Activated T-helper 2 cell treated with anti-CD3 and anti-CD28 coated beads, Interferon-gamma antibody, Interleukin-2, Interleukin-4, amounts not matched to agents 10 μg/mL and 5 μg/mL and 100 μg/mL, durations not matched to agents 14 hours and 24 hours and 36 hours (primary cell): ENCODE data around the gene ADAMTS6. TPM values are rescaled to one million over a fixed set of nuclear protein-coding genes. Genes with fewer than 3 reads are reported as not detected.
"Not testable (repeated sequence)": the region's sequence is repeated elsewhere in the genome, so short reads cannot be mapped to it uniquely, and the experiment has no call there.

ENCODE experiments used
- DNase-seq: peaks from one replicate; pipeline ENCODE4 v3.0.0; 2021; ENCODE audit warnings: low spot score
- H3K27ac Mint-ChIP-seq: one replicate; pipeline ENCODE4 v1.8.0; 2021; ENCODE audit warnings: mixed read lengths
- H3K27me3 Mint-ChIP-seq: one replicate; pipeline ENCODE4 v1.8.0; 2021; ENCODE audit warnings: low read depth, mixed read lengths
- H3K36me3 Mint-ChIP-seq: one replicate; pipeline ENCODE4 v1.8.0; 2021; ENCODE audit warnings: low read depth, mixed read lengths
- H3K4me1 Mint-ChIP-seq: one replicate; pipeline ENCODE4 v1.8.0; 2021; ENCODE audit warnings: low read depth, mixed read lengths
- H3K4me3 Mint-ChIP-seq: one replicate; pipeline ENCODE4 v1.8.0; 2021; ENCODE audit warnings: low read depth, mild to moderate bottlenecking, moderate library complexity, mixed read lengths
- H3K9me3 Mint-ChIP-seq: one replicate; pipeline ENCODE4 v1.8.0; 2021; ENCODE audit warnings: mixed read lengths
- intact Hi-C: fragments of 100-400 bp; cut with micrococcal nuclease; formaldehyde crosslinking; loops from one replicate; pipeline ENCODE4 v1.15.1; 2023
- total RNA-seq: library from RNA; stranded (reverse); gene quantifications from 2 replicates; pipeline ENCODE4 v1.2.3, GENCODE V29; 2022

ADAMTS6 gene
- total RNA-seq, 1 donor from 2014 or later, result 1.4 TPM

GRCh38 chr5:65391591-65391990 is 90.1 kb downstream of the ADAMTS6 start:
- intact Hi-C loops, result no loop called here
- Mint-ChIP-seq H3K4me3 (no peak overlapping the region), H3K27ac (no peak overlapping the region), H3K36me3 (no peaks in the 10 kb centered on the region), H3K9me3 (no peaks in the 10 kb centered on the region), H3K4me1 (no peaks in the 10 kb centered on the region), H3K27me3 (no peaks in the 10 kb centered on the region)
- no peak for DNase-seq

DNA sequence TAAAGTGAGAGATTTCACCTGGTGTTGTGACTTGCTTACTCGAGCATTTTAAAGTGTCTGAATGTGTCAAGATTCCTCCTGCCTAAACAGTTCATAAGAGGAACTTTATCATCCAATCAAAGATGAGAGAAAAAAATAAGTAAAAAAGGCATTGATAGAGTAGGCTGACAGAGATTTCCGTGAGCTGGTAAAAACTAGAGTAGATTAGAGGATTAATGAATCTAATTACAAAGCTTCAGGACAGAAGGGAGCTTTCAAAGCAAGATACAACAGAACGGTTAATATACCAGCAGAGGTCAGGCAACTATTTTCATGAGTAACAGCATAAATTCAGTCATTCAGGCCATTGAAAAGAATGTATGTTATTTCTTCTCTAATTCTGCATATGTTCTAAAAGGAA is 91.5 kb downstream of the ADAMTS6 start:
- no peak for DNase-seq
- H3K4me1 Mint-ChIP-seq, result no peaks in the 10 kb centered on the region
- no peak overlapping the region for H3K27ac Mint-ChIP-seq
- no peaks in the 10 kb centered on the region for H3K9me3 Mint-ChIP-seq
- H3K36me3 Mint-ChIP-seq, result no peaks in the 10 kb centered on the region
- intact Hi-C loops, result no loop called here
- no peaks in the 10 kb centered on the region for H3K27me3 Mint-ChIP-seq
- H3K4me3 Mint-ChIP-seq, result no peak overlapping the region

DNA sequence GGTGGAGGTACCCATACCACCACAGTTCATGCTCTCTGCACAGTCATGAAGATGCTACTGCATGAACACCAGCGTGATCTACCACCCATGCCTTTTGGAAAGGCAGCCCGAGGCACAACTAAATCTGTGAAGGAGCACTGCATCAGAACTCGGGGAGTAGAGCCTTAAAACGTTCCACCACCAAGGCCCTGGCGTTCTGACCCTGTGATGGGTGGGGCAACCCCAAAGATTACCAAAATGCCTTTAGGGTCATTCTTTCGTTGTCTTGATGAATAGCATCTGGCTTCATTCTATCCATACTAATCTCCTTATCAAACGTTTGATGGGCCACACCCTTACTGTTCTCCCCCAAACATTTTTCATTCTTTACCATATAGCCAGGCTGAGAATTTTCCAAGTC is 97.9 kb downstream of the ADAMTS6 start:
- no peaks in the 10 kb centered on the region for H3K4me1 Mint-ChIP-seq
- H3K4me3 Mint-ChIP-seq, result no peak overlapping the region
- intact Hi-C loops, result no loop called here
- H3K36me3 Mint-ChIP-seq, result no peaks in the 10 kb centered on the region
- H3K27me3 Mint-ChIP-seq, result no peaks in the 10 kb centered on the region
- H3K27ac Mint-ChIP-seq, result no peak overlapping the region
- no peak for DNase-seq
- H3K9me3 Mint-ChIP-seq, result no peaks in the 10 kb centered on the region

DNA sequence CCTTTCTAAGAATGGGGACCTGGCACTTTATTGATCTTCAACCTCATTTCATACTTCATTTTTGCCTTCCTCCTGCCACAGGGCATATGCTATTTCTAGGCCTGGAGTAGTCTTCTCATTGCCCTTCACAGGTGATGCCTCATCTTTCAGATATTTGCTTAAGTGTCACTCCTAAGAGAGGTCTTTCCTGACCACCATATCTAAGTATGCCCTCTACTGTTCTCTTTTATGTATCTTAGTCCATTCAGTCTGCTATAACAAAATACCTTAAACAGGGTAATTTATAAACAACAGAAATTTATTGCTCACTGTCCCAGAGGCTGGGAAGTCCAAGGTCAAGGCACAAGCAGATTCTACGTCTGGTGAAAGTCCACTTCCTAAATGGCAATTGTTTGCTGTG is 99.1 kb downstream of the ADAMTS6 start:
- Mint-ChIP-seq H3K9me3 (no peaks in the 10 kb centered on the region), H3K36me3 (no peaks in the 10 kb centered on the region), H3K4me1 (no peaks in the 10 kb centered on the region), H3K4me3 (no peak overlapping the region), H3K27ac (no peak overlapping the region), H3K27me3 (no peaks in the 10 kb centered on the region)
- DNase-seq, result no peak
- intact Hi-C loops, result no loop called here

DNA sequence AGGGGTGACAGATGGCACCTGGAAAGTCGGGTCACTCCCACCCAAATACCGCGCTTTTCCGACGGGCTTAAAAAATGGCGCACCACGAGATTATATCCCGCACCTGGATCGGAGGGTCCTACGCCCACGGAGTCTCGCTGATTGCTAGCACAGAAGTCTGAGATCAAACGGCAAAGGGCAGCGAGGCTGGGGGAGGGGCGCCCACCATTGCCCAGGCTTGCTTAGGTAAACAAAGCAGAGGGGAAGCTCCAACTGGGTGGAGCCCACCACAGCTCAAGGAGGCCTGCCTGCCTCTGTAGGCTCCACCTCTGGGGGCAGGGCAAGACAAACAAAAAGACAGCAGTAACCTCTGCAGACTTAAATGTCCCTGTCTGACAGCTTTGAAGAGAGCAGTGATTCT is 111.2 kb downstream of the ADAMTS6 start:
- H3K4me3 Mint-ChIP-seq, H3K27ac Mint-ChIP-seq, H3K36me3 Mint-ChIP-seq, intact Hi-C loops, DNase-seq, H3K4me1 Mint-ChIP-seq, H3K9me3 Mint-ChIP-seq, H3K27me3 Mint-ChIP-seq: not testable (repeated sequence)

- no peak overlapping the region for H3K4me3 Mint-ChIP-seq
- no peaks in the 10 kb centered on the region for H3K36me3 Mint-ChIP-seq
- DNase-seq, result no peak
- no peaks in the 10 kb centered on the region for H3K27me3 Mint-ChIP-seq
- H3K9me3 Mint-ChIP-seq, result no peaks in the 10 kb centered on the region
- no peaks in the 10 kb centered on the region for H3K4me1 Mint-ChIP-seq
- H3K27ac Mint-ChIP-seq, result no peak overlapping the region
- intact Hi-C loops, result no loop called here
Measured at GRCh38 chr5:65366655-65367054, 115.1 kb downstream of the ADAMTS6 start.

- Mint-ChIP-seq H3K36me3 (no peaks in the 10 kb centered on the region), H3K9me3 (no peaks in the 10 kb centered on the region), H3K27me3 (no peaks in the 10 kb centered on the region), H3K4me3 (no peak overlapping the region), H3K4me1 (no peaks in the 10 kb centered on the region), H3K27ac (no peak overlapping the region)
- intact Hi-C loops, result no loop called here
- no peak for DNase-seq
Measured at GRCh38 chr5:65364907-65365306, 116.8 kb downstream of the ADAMTS6 start.

DNA sequence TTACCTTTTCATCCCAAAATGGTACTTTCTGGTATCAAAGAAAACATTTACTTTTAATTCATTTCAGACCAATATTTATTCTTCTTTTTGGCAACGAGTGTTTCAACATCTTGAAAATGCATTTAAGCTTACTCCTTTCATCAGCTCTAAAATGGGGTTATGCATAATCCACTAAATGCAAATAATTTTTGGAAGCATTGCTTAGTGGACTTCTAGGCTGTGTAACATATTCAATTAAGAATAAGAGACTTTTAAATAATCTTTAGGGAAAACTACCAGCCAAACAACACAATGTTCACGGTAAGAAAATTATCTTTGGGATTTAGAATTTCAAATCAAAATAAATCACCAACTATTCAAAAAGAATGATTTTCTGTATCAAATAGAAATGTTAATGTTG is 118.2 kb downstream of the ADAMTS6 start:
- Mint-ChIP-seq H3K4me1 (no peaks in the 10 kb centered on the region), H3K9me3 (no peaks in the 10 kb centered on the region), H3K4me3 (no peak overlapping the region), H3K36me3 (no peaks in the 10 kb centered on the region), H3K27me3 (no peaks in the 10 kb centered on the region), H3K27ac (no peak overlapping the region)
- intact Hi-C loops, result no loop called here
- DNase-seq, result no peak

DNA sequence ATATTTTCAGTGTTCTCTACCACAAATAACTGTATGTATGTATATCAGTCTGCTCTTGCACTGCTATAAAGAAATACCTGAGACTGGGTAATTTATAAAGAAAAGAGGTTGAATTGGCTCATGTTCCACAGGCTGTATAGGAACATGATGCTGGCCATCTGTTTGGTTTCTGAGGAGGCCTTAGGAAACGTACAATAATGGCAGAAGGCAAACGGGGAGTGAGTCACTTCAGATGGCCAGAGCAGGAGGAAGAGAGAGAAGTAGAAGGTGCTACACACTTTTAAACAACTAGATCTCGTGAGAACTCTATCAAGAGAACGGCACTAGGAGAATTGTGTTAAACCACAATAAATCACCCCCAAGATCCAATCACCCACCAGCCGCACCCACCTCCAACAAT is 121.7 kb downstream of the ADAMTS6 start:
- no peak overlapping the region for H3K4me3 Mint-ChIP-seq
- intact Hi-C loops, result no loop called here
- H3K27me3 Mint-ChIP-seq, result peaks cover 6% of the 10 kb centered on the region
- H3K4me1 Mint-ChIP-seq, result no peaks in the 10 kb centered on the region
- H3K9me3 Mint-ChIP-seq, result no peaks in the 10 kb centered on the region
- DNase-seq, result no peak
- no peak overlapping the region for H3K27ac Mint-ChIP-seq
- H3K36me3 Mint-ChIP-seq, result no peaks in the 10 kb centered on the region

GRCh38 chr5:65359569-65359968 is 122.2 kb downstream of the ADAMTS6 start:
- no peak overlapping the region for H3K27ac Mint-ChIP-seq
- H3K36me3 Mint-ChIP-seq, result no peaks in the 10 kb centered on the region
- H3K4me3 Mint-ChIP-seq, result no peak overlapping the region
- intact Hi-C loops, result no loop called here
- no peaks in the 10 kb centered on the region for H3K4me1 Mint-ChIP-seq
- no peaks in the 10 kb centered on the region for H3K9me3 Mint-ChIP-seq
- DNase-seq, result no peak
- H3K27me3 Mint-ChIP-seq, result peaks cover 6% of the 10 kb centered on the region

DNA sequence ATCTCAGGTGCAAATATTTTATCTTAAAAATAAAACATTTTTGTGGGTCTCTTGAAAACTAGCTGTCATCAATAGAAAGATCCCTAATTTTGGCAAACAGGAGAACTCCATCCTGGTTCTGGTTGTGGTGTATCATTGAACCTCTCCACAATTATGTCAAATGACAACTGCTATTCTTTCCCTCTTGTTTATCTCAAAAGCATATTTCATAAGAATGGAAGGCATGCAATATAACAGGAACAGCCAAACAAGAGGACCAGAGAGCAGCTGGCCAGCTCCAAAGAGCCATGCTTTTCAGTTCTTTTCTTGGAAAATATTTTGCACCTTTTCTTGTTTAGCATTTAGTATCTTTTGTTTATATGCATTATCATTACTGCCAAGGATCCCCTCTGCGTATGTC is 125.4 kb downstream of the ADAMTS6 start:
- H3K27ac Mint-ChIP-seq, result no peak overlapping the region
- intact Hi-C loops, result no loop called here
- no peak for DNase-seq
- H3K36me3 Mint-ChIP-seq, result no peaks in the 10 kb centered on the region
- no peaks in the 10 kb centered on the region for H3K9me3 Mint-ChIP-seq
- H3K4me1 Mint-ChIP-seq, result no peaks in the 10 kb centered on the region
- no peak overlapping the region for H3K4me3 Mint-ChIP-seq
- peaks cover 6% of the 10 kb centered on the region for H3K27me3 Mint-ChIP-seq

GRCh38 chr5:65355301-65355700 is 126.4 kb downstream of the ADAMTS6 start:
- H3K27ac Mint-ChIP-seq, result no peak overlapping the region
- peaks cover 6% of the 10 kb centered on the region for H3K27me3 Mint-ChIP-seq
- intact Hi-C loops, result no loop called here
- H3K4me3 Mint-ChIP-seq, result no peak overlapping the region
- H3K36me3 Mint-ChIP-seq, result no peaks in the 10 kb centered on the region
- no peak for DNase-seq
- no peaks in the 10 kb centered on the region for H3K9me3 Mint-ChIP-seq
- H3K4me1 Mint-ChIP-seq, result no peaks in the 10 kb centered on the region

GRCh38 chr5:65341835-65342234 is 139.9 kb downstream of the ADAMTS6 start:
- Mint-ChIP-seq H3K27ac (no peak overlapping the region), H3K36me3 (no peaks in the 10 kb centered on the region), H3K27me3 (no peaks in the 10 kb centered on the region), H3K9me3 (peaks cover 25% of the 10 kb centered on the region), H3K4me1 (no peaks in the 10 kb centered on the region), H3K4me3 (no peak overlapping the region)
- no peak for DNase-seq
- intact Hi-C loops, result no loop called here

- Mint-ChIP-seq H3K27ac (no peak overlapping the region), H3K9me3 (peaks cover 25% of the 10 kb centered on the region), H3K27me3 (no peaks in the 10 kb centered on the region), H3K36me3 (no peaks in the 10 kb centered on the region), H3K4me1 (no peaks in the 10 kb centered on the region), H3K4me3 (no peak overlapping the region)
- no peak for DNase-seq
- intact Hi-C loops, result no loop called here
Measured at GRCh38 chr5:65338606-65339151, 143.0 kb downstream of the ADAMTS6 start.
